Measurements from ENCODE around the gene KHK. TPM values are rescaled to one million over a fixed set of nuclear protein-coding genes. Genes with fewer than 3 reads are reported as not detected.

The KHK gene
- total and polyA plus RNA-seq, 2 of the 8 experiments (the other 6 are each of a cell fraction or from before 2014, with no cell fraction given): 11.0 to 17.7 TPM

GRCh38 chr2:27053321-27053720, 33.3 kb upstream of the KHK start:
- no peak overlapping the region for H2BK12ac ChIP-seq (ENCODE audit: low read depth, low read length)
- POLR2A ChIA-PET (ENCODE audit: partially characterized antibody): interaction anchor here (1.1 to 19.3 kb wide), 6 partner anchors 13 to 303 kb away, joined by 3 to 441 read pairs (median 4); partner anchors contain the start of genes EMILIN1, GTF3C2, OST4 and TMEM214
- FAIRE-seq: no peak
- no peak for TF ChIP-seq ZNF274 (IDR thresholded peaks at IDR 0.05; ENCODE audit: borderline replicate concordance, extremely low read depth, low read length)
- TF ChIP-seq GTF2F1 (IDR thresholded peaks at IDR 0.05; ENCODE audit: borderline replicate concordance, low read depth, low read length): no peak
- TF ChIP-seq BCL11A (IDR thresholded peaks at IDR 0.05; ENCODE audit: low read depth in 2 of 2, low read length in 2 of 2): no peak
- no peak for TF ChIP-seq MAX (IDR thresholded peaks at IDR 0.05)
- TF ChIP-seq ATF2 (IDR thresholded peaks at IDR 0.05; ENCODE audit: low read length): no peak
- no peak for TF ChIP-seq CHD2 (IDR thresholded peaks at IDR 0.05; ENCODE audit: low read length)
- TF ChIP-seq SP2 (IDR thresholded peaks at IDR 0.05; ENCODE audit: low read length): no peak
- TF ChIP-seq BRCA1 (IDR thresholded peaks at IDR 0.05; ENCODE audit: low read depth, low read length): no peak
- no peak for TF ChIP-seq NANOG (IDR thresholded peaks at IDR 0.05; ENCODE audit: insufficient read depth, low read depth, low read length, poor library complexity, severe bottlenecking)
- TF ChIP-seq CTBP2 (IDR thresholded peaks at IDR 0.05; ENCODE audit: borderline replicate concordance, insufficient read depth, insufficient read length, low read length): no peak
- TF ChIP-seq CBX5 (IDR thresholded peaks at IDR 0.05; ENCODE audit: low read depth, low read length): no peak
- TF ChIP-seq POLR2AphosphoS5 (IDR thresholded peaks at IDR 0.05; ENCODE audit: low read depth, low read length): no peak

More at GRCh38 chr2:27053321-27053720, 33.3 kb upstream of the KHK start:
- H2AFZ ChIP-seq (ENCODE audit: low read length): no peak overlapping the region
- H3K79me2 ChIP-seq (ENCODE audit: control insufficient read depth in 1 of 2, insufficient read depth in 2 of 2, low read length in 2 of 2): no peaks in the 10 kb centered on the region
- H2AK5ac ChIP-seq (ENCODE audit: low read depth, low read length): no peak overlapping the region
- no peaks in the 10 kb centered on the region for H3K9me3 ChIP-seq (ENCODE audit: insufficient read depth in 2 of 2, low read depth in 1 of 2, low read length in 1 of 2)
- peaks cover 0 to 4% of the 10 kb centered on the region in 2 experiments for H4K20me1 ChIP-seq (replicated peaks in 1 of 2; ENCODE audit: control insufficient read depth in 1 of 2, insufficient read depth in 2 of 2, low read length in 2 of 2)
- no peaks in the 10 kb centered on the region for H3K27me3 ChIP-seq (replicated peaks in 1 of 4; ENCODE audit: control insufficient read depth in 3 of 4, extremely low read depth in 1 of 4, insufficient read depth in 3 of 4, low read length in 3 of 4)
- no peak overlapping the region for H2BK20ac ChIP-seq (ENCODE audit: low read length)
- no peak overlapping the region for H4K91ac ChIP-seq (replicated peaks; ENCODE audit: insufficient read length, low read length)
- no peak overlapping the region for H4K8ac ChIP-seq (ENCODE audit: extremely low read depth, insufficient read depth, low read length)
- no peak overlapping the region for H4K5ac ChIP-seq (ENCODE audit: insufficient read length, low read depth, low read length)
- no peak overlapping the region for H3K4ac ChIP-seq (replicated peaks; ENCODE audit: insufficient read length, low read depth, low read length)
- 87% methylated on average over 11 of the region's 11 CpGs; no CpG with 5 or more reads in 1 of the 2 experiments for WGBS, 2 experiments (ENCODE audit: extremely low coverage in 1 of 2, insufficient coverage in 1 of 2, insufficient read length in 1 of 2, insufficient replicate concordance in 2 of 2, low coverage in 1 of 2, low lambda C conversion rate in 2 of 2, missing lambda C conversion rate in 1 of 2)
- peaks cover 17 to 33% (median 23%) of the 10 kb centered on the region in 4 experiments for H3K36me3 ChIP-seq (ENCODE audit: control insufficient read depth in 2 of 4, insufficient read depth in 4 of 4, low read length in 3 of 4)
- no peak overlapping the region for H2BK15ac ChIP-seq (ENCODE audit: low read length)
- CTCF ChIA-PET (ENCODE audit: partially characterized antibody): interaction anchor here (1.4 to 18.3 kb wide), 4 partner anchors 11 to 131 kb away, joined by 3 to 160 read pairs (median 6); partner anchors contain the start of genes EMILIN1 and KHK
- no peak overlapping the region for H2BK120ac ChIP-seq (replicated peaks; ENCODE audit: low read depth, low read length)
- no peak overlapping the region for H3K23ac ChIP-seq (ENCODE audit: insufficient read length)
- no peak overlapping the region for H3K27ac ChIP-seq (ENCODE audit: low read depth, low read length)
- no peak overlapping the region for H3K14ac ChIP-seq (ENCODE audit: insufficient read length)
- H3K4me2 ChIP-seq (ENCODE audit: insufficient read depth in 1 of 2, low read depth in 2 of 2, low read length in 2 of 2): peak overlapping the region in 1 of 2 experiments; percentile 72; a peak in 1 of 4 replicates
- no peak overlapping the region for H3K18ac ChIP-seq (ENCODE audit: extremely low read depth, low read length)
- no peak overlapping the region for H3K9ac ChIP-seq (replicated peaks in 1 of 4; ENCODE audit: extremely low read depth in 1 of 4, low read depth in 3 of 4, low read length in 3 of 4)
- peaks cover 13% of the 10 kb centered on the region for H3K23me2 ChIP-seq (ENCODE audit: low read depth, low read length)
- H3K4me1 ChIP-seq (replicated peaks in 1 of 4; ENCODE audit: control insufficient read depth in 3 of 4, insufficient read depth in 4 of 4, low read length in 3 of 4): no peaks in the 10 kb centered on the region; a peak in 4 of 7 replicates
- H2BK5ac ChIP-seq (ENCODE audit: low read depth, low read length): no peak overlapping the region
- DNase-seq (ENCODE audit: low read depth in 1 of 2, low spot score in 2 of 2): no peak
- H3K56ac ChIP-seq (replicated peaks; ENCODE audit: insufficient read length, low read depth, low read length): no peak overlapping the region
- no peaks in the 10 kb centered on the region for H3K79me1 ChIP-seq (ENCODE audit: low read depth, low read length)
- H3K4me3 ChIP-seq (ENCODE audit: extremely low read depth in 1 of 4, insufficient read depth in 2 of 4, low read depth in 3 of 4, low read length in 4 of 4): no peak overlapping the region
